GM19395 (cell line): ENCODE measurements around the gene BHLHE41.

ENCODE experiments used
- ATAC-seq: cut with Tn5 transposase; IDR thresholded peaks from one replicate; pipeline ENCODE4 v1.9.1; 2021; ENCODE audit warnings: mild to moderate bottlenecking, moderate library complexity; ENCODE audit not compliant: unreplicated experiment

Gene BHLHE41

DNA sequence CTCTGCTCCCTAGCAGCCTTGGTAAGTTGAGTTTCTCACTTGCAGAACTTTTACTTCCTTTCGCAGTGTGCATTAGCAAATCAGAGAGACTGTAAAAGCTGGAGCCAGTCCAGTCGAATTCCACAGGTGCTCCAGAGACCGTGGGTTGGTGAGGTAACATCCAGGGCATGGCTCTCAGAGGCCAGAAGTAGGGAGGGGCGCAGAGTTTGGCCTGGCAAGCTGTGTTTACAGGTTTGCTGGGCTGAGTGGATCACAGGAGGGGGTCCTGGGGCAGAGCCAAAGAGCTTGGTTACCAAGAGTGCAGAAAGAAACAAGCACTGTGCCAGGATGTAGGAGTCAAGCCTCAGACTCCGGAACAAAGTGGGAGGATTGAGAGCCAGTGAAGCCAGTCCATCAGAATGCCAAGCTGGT lies 10.2 kb upstream of the BHLHE41 start:
- no peak for ATAC-seq

DNA sequence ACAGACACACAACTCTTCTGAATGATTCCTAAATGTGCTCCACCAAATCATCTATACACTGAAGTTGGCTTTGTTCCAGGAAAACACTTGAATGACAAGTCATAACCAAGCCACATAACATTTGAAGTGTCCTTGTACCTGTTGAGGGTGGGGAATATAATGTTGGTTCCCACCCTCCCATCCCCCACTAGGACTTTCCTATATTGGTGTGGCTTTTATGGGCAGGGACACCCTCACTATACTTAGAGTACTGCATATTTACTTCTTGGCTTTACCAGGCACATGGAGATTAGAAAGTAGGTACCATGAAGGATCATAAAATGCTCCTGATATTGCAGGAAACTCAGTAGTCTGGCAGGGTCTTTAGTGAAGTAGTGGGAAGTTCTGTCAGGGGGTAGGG lies 9.7 kb upstream of the BHLHE41 start:
- no peak for ATAC-seq

DNA sequence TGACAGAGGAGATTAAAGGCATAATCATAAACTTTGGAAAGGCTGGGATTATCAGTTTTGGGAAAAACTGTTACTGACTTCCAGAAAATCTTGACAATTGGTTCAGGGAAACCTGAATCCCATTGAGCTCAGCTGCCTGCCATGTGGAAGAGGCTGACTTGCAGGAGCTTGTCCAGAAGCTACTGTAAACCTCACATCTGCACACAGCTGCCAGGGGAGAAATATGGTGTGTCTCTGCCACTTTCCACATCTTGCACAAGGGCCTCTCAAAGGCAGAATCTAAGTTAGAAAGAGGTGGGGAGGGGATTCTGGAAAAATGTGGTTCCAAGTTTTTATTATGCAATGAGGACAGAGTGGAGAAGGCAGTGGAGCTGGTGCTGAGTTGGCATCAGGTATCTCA lies 8.7 kb upstream of the BHLHE41 start:
- no peak for ATAC-seq

DNA sequence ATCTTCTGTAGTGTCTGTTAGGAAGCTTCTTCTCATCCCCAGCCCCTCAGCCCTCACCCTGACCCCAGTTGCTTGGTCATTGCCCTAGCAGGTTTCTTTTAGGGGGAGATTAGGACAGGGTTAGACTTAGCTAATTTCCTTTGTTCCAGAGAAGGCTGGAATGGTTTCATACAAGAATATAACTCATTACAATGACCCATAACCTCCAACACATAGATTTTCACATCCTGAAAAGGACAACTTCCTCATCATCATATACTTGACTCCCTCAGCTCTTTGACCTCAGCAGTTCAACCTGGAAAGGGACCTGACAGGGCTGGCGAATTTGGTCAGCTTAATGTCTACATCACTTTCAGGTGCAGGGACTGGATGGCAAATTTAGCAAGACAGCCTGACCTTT lies 8.0 kb upstream of the BHLHE41 start:
- no peak for ATAC-seq

DNA sequence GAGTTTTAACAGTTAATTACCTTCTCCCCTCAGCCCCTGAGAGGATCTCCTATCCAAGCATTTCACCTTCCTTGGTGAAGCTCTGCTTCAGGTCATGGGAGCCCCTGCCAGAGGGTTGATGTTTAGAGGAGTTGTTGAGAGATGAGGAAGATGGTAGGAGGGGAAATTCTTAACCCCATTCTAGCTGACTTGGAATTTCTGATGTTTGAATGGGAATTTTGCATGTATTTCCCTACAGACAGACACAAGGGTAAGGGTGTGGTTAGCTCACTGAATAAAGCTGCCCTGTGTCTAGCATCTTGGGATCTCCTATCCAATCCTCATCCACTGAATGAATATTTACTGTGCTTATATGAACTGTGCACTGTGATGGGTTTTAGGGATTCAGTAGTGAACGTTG lies 7.1 kb upstream of the BHLHE41 start:
- no peak for ATAC-seq

DNA sequence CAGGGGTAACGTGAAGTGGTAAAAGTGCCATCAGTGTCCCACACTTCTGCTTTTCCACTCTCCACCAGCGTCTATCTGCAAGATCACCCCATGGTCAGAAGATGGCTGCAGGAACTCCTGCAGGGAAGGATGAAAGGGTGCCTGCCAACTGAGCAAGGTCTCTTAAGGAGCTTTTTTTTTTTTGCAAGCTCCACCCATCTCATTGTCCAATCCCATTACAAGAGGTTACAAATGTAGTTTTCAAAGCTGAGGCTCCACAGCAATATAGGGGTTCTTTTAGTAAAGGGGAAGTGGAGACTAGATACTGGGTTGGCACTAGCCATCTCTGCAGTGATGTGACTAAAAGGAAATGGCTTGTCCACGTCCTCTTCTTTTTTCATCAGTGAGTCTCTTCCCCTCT lies 5.9 kb upstream of the BHLHE41 start:
- ATAC-seq, result no peak

DNA sequence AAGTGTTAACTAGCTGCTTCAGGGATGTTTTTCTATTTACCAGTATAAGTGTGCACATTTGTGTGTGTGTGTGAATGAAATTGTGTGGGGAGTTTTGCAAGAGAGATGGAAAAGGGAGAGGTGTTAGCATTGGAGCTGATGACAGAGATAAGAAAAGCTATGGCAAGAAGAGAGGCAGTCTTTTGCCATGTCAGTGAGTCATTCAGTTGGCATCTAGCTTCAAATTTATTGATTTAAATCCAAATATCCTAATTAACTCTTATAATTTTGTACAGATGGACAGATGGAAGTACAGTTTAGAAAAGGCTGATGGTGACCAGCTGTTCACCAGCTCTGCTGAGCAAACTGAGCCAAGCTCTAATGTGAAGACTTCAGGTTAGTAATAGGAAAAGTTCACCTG lies 3.3 kb upstream of the BHLHE41 start:
- no peak for ATAC-seq

DNA sequence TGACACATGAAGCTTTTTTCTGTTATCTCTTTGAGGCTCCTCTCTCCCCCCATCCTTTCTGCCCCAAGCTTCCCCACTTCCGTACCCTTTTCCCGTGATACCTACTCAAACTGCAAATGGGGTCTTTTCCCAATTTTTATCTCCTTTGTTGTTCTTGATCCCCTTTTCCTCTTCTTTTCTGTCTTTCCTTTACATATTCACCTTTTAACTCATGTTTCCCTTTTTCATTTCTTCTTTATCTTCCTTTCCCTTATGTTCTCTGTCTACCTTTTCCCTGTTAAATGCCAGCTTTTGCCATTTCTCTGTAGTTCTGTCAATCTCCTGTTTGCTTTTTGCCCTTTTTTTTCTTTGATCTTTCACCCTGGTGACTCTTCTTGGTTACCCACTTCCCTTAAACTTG lies 2.6 kb upstream of the BHLHE41 start:
- no peak for ATAC-seq

DNA sequence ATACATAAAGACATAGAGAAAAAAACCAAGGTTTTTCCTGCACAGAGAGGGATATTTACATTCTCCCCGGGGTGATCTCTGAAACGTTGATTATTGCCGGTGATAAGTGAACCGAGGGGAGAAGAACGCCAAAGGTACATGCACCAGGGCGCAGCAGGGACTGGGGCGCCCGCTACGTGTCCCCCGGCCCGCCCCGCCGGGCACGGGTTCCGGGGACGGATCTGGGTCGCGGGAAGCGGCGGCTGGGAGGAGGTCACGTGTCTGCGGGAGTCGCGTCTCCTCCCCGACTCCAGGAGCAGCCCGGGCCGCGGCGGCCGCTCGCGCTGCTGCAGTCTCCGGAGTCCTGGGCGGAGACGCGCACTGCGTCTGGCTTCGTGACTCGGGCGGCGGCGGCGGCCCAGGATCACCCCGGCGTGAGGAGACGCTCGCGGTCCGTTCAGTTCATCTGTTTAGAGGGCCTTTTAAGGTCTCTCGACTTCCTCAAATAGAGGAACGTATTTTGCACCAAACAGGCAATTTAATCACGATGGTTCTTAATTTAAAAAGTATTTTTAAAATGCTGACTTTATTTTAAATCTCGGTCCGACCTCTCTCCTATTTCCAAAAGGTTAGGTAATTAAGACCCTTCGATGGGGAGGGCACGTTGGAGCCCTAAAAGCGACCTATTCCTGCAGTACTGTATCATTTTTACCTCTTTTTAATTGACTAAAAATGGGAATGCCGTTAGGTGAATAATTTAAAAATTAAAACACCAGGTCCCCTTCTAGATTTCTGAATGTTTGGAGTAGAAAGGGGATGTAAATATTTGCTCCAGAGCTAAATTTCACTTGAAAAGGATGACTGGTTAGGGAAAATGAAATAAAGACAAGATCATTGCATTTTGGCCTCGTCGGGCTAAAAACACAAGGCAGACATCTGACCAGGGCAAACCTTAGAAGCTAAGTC lies 1.8 kb upstream of the BHLHE41 start:
- peak; percentile 38 for ATAC-seq

DNA sequence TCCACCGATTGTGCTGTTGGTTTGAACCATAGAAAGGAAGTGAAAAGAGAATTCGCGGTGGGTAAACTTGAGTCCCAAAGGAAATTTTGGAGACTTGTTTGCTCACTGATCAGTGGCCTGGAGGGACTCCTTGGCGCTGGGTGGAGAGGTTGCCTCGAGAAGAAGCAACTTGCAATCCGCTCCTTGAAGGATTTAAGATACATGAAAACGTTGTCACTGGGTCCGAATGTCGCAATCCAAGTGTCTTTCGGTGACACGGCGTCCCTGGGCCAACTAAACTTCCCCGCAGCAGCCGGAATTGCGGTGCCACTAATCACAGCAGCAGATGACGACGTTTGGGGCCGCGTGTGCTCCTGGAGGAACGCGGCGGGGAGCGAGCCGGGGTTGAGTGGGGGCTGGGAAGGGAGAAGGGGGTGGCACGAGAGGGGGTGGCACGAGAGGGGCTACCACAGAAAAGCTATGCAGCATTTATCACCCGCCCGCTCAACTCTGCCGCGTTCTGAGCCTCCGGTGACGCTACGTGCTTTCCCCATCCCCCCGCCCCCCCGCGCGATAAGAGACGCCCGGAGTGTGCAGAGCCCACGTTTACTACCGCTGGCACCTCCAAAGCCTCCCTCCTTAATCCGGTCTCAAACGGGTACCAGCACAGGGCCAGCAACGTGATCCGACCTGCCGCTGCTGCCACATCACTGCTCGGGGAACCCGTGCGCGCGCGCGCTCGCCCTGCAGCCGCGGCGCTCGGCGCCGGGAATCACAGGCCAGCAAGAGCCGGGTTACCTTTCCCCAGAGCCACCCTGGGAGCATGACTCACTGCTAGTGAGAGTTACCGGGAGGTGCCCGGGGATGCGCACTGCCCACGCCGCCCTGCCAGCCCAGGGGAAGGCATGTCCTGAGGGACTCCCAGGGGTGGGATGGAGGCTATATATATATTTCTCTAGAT lies 833 bp upstream of the BHLHE41 start:
- peak; percentile 30 for ATAC-seq

DNA sequence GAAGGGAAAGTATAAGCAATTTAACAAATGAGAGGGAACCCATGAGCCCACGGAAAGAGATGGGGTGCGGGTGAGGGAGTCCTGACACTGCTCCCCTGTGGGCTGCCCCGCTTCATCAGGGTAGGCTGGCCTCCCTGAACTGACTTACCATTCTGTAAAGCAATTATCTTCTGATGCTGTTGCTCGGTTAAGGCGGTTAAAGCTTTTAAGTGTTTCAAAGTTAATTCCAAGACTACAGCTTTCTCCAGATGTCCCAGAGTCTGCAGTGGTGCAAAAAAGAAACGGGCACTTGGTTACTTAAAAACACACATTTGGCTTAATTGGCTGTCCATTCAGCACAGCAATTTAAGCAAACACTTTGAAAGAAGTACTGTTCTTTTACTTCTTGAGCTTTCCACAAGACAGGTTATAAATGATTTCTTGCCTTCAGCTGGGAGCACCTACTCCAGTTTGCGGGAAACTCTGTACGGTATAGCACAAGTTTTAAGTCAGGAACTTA lies 1.3 kb downstream of the BHLHE41 start:
- no peak for ATAC-seq

DNA sequence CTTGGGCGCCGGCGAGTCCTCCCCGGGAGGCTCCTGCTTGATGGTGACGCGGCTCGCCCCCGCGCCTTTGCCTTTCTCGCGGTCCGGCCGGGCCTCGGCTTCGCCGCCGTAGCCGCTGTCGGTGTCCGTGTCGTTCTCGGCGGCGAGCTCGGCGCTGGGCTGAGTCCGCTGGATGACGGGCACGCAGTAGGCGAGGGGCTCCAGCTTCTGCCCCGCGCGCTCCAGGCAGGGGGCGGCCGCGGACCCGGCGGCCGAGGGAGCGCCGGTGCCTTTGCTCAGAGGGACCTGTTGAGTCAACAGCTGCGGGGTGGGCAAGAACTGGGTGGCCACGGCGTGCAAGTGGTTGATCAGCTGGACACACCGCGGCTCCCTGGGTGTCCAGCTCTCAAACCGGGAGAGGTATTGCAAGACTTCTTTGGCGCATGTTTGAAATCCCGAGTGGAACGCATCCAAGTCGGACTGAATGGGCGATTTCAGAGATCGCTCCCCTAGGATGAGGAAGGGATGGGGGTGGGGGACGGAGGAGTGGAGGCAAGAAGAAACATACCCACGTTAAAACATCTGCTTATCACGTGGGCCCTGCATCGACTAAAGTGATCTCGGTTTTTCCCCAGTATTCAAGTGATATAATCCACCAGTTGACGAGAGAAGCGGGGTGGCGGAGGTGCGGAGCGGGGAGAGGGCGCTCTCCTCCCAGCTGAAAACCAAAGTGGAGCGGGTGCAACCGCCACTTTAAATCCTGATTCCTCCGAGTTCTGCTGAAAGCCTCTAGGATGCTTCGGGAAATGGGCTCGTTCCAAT lies 2.0 kb downstream of the BHLHE41 start:
- no peak for ATAC-seq

DNA sequence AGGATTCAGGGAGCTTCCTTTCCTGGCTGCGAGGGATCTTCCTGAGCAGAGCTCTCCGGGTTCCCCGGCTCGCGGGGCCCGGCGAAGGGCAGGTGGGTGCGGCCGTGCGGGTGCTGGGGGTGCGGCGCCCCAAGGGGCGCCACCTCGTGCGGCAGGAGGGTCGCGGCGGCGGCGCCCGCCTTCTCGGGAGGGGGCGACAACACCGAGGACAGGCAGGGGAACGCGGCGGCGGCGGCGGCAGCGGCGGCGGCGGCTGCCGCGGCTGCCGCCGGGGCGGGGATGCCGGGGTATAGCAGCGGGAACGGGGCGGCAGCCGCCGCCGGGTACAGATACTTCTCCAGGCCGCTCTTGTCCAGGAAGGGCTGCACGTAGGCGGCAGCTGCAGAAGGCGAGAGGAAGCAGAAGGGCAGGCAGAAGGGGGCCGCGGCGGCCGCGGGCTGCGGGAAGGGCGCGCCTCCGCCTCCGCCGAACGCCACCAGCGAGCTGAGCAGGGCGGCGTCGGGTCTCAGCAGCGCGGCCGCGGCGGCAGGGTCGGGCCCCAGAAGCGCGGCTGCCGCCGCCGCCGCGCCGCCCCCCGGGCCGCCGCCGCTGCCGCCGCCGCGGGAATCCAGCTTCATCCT lies 2.7 kb downstream of the BHLHE41 start:
- ATAC-seq, result no peak

DNA sequence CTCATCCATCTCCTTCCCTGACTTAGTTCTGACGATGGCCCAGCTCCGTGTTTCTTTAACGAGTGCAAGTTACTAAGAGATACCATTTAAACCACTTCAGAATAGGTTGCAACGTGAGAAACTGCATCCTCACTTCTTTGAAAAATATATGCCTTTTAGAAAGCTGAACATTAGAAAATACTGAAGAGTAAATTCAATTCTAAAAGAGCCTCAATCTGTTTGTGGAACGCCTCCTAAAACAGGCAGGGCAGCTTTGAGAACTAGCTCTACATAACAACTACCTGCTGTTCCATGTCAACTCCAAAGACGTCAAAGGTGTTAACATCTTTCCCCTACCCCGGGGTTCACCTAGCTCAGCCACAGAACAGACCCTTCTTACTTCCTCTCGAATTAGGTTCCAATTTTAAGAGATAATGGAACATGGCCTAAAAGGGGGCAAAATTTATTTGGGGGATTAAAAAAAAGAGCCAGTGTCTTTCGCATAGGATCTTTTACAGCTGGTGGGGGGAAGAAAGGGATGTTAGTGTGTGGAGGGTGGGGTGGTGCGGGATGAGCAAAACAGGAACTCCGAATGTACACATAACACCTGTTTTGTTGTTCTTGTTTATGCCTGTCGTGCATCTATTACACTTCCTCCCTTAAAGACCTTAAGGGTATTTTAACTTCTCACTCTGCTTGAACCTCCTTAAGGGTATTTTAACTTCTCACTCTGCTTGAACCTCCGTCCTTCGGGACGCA lies 3.3 kb downstream of the BHLHE41 start:
- no peak for ATAC-seq

DNA sequence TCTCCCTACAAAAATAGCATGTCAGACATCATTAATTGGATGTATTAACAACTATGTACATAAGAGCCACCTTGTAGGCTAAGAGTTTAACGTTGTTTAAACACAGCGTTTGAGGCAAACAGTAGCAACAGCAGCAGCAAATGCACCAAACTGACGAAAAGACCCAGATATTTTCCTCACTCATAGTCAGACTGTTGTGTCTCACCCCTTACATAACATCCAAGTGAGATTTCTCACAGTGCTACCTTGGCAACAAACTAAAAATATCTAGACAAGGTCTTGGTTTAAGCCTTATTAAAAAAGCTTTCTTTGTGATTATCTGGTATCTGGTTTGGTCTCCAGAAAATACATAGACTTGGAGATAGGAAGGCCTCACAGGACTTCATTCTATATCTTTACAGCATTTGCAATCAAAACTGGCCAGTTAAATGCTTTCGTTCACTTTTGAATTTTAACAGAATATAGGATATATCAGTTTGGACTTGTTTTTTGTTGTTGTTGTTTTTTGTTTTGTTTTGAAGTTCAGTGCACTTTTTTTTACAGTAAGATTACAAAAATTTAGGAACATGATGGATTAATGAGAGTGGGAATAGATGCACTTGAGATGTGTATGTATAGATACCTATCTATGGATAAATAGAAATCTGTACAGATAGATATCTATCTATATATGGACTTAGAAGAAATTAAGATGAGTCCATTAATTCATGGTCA lies 4.1 kb downstream of the BHLHE41 start:
- no peak for ATAC-seq

DNA sequence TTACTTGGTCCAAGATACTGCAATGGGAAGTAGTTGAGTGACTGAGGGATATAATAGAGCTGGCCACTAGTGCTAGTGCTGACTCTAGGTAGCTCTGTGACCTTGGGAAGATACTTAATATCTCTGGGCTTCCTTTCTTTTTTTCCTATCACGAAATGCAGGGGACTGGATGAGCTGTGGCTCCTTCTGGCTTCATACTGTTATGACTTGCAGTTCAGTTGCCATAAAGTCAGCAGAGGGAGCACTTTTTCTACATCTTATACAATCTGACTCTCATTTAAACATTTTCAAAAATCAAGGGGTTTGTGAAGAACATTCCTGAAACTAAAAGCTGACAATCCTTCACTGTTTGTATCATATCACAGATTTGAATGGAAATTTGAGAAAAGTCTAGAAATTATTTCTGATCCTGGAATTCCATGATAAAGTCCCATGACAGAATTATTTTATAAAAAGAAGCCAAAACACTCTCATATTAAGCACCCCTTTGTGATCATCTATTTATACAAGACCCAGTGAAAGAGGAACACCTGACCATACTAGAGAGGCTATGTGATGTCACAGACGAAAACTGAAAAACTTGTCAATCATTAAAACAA lies 5.3 kb downstream of the BHLHE41 start:
- no peak for ATAC-seq

DNA sequence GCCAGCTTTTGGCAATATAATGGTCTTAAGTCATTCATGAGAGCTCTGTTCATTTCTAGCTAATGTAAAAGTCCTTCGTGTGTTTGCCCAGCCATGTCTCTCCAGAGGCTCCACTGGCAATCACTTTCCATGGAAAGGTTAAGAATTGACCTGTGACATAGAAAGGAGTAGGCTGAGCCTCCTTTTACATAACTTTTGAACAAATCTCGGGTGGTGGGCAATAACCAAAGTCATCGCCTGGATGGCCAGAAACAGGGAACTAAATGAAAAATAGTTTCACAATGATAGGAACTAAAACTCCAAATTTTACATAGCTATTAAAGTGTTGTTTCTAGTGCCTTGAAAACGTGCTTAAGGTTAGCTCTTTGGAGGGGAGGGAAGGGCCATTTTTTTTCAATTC lies 6.5 kb downstream of the BHLHE41 start:
- ATAC-seq, result no peak

DNA sequence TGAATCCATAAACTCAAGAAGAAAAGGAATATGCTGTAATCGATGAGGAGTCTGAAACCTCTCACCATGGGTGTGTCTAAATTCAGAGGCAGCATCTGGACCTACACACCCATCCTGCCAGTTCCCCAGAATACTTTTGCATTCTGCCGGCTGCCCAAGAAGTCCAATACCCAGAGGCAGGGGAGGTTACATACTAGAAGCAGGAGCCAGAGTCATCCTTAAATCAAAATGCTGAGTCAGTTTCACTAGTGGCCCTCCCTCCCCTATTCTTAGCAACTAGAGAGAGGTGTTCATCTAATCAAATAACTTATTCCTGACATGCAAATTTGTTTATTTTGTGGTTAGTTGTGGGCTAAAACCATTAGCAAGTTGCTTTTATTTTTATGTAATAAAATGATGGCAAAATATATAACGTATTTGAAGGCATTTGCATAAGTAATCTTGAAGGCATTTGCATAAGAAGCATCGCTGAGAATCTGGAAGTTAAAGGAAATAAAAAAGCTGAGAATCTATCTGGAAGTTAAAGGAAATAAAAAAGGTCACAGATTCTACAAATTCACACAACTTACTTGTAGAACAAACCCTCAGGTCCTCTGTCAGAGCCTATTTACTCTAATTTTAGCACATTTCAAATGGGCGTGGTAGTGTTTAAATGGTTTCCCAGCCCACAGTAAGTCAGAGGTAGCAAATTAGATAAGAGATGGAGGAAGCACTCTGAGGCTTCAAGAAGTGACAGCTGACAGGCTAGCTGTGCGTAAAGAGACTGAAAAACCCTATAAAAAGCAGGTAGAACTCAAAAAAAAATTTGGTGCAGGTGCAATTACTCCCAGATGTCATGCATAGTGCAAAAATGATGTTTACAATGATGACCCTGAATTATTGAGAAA lies 7.8 kb downstream of the BHLHE41 start:
- ATAC-seq, result no peak
